Ovary (tissue), 9 donors: ENCODE measurements around the gene ACAP2. TPM values are rescaled to one million over a fixed set of nuclear protein-coding genes. Genes with fewer than 3 reads are reported as not detected.
A peak's percentile ranks its signal among the peaks of the same experiment; 100 is the strongest.

ENCODE experiments used
- DNase-seq, 5 donors: peaks; one replicate each; pipeline ENCODE4 v3.0.0-alpha.2; 2019 to 2020
- H3K27ac ChIP-seq, 2 donors: fragments of 200-600 bp; one replicate each; pipeline versions ENCODE4 v1.5.1 to v1.8.0; 2019 to 2022
- H3K27me3 ChIP-seq: fragments of 200-600 bp; one replicate; pipeline ENCODE4 v1.8.0; 2022
- H3K36me3 ChIP-seq: fragments of 200-600 bp; sonication (generic); one replicate; pipeline ENCODE4 v1.5.1; 2019
- H3K4me1 ChIP-seq: one replicate; pipeline ENCODE4 v1.8.1; 2013; ENCODE audit warnings: mild to moderate bottlenecking, moderate library complexity; ENCODE audit not compliant: insufficient read depth
- H3K4me3 ChIP-seq: fragments of 200-600 bp; sonication (generic); one replicate; pipeline ENCODE4 v1.5.1; 2017
- H3K9me3 ChIP-seq, 2 donors: fragments of 200-600 bp in 1 of 2; sonication (generic) in 1 of 2; one replicate each; pipeline versions ENCODE4 v1.5.1 to v1.8.1; 2013 to 2019; ENCODE audit warnings: mild to moderate bottlenecking in 1 of 2, moderate library complexity in 1 of 2
- EP300 ChIP-seq: sonication (generic); formaldehyde crosslinking; IDR thresholded peaks from one replicate; pipeline ENCODE4 v1.6.1; 2017; ENCODE audit warnings: antibody characterized with exemption
- POLR2A ChIP-seq: fragments of 450-650 bp; IDR thresholded peaks from one replicate; pipeline ENCODE4 v1.6.1; 2017; ENCODE audit warnings: antibody characterized with exemption, mild to moderate bottlenecking, moderate library complexity
- WGBS, 3 donors: extraction: QIAGEN DNeasy Blood & Tissue Kit in 1 of 3; methylation state at CpG; one replicate each; pipeline versions ENCODE4 v1.1.5 to v1.1.7; 2013 to 2017; 5-methylcytosine and 5-hydroxymethylcytosine counted together
- intact Hi-C, 4 donors: fragments of 100-400 bp; cut with DNase I; formaldehyde crosslinking; loops; one replicate each; pipeline versions ENCODE4 v1.11.0 to v1.15.1; 2022 to 2023
- polyA plus RNA-seq, 2 donors: library from polyadenylated mRNA; stranded (reverse); fragments of 200-250 nt in 1 of 2; fragments of 350-450 nt in 1 of 2; fragmentation: Illumina TruSeq in 1 of 2; extraction: RNeasy Lipid Tissue Mini Kit (QIAGEN cat#74804) in 1 of 2; gene quantifications; one replicate each; pipeline ENCODE4 v1.2.3, GENCODE V29; 2013 to 2014
- total RNA-seq, 7 donors: library from RNA; depleted of rRNA in 2 of 7; stranded (reverse); fragments of >200 nt in 2 of 7; fragmentation: NEBNext Ultra II Directional in 3 of 7; extraction: Animal tissue kit (Norgen Biotek cat#: 25700) in 3 of 7; gene quantifications; one replicate each; pipeline versions ENCODE4 v1.1.0 to v1.2.4, GENCODE V29; 2016 to 2023
- TF ChIP-seq, protein P1 (sequence below), 3 donors: fragments of 450-650 bp in 2 of 3; fragments of 200-600 bp in 1 of 3; IDR thresholded peaks; one replicate each; pipeline versions ENCODE4 v1.5.1 to v1.8.0; 2016 to 2022; ENCODE audit warnings: antibody characterized with exemption in 3 of 3, mild to moderate bottlenecking in 1 of 3
- donor health status: DM: no; HTN: no; CAD: no; lungs with moderate emphysema.
- donor health status: DM: no; HTN: no; CAD: no.
- donor health status: Bipolar disorder and iron deficiency.
- donor health status: DM: yes; HTN: yes; CAD: no.
- donor health status: DM: no; HTN: no; CAD: no.
- donor health status: DM: yes; HTN: yes; CAD: no.

Gene ACAP2
- total and polyA plus RNA-seq, 9 donors, result 15.1 to 66.8 (median 49.4) TPM

DNA sequence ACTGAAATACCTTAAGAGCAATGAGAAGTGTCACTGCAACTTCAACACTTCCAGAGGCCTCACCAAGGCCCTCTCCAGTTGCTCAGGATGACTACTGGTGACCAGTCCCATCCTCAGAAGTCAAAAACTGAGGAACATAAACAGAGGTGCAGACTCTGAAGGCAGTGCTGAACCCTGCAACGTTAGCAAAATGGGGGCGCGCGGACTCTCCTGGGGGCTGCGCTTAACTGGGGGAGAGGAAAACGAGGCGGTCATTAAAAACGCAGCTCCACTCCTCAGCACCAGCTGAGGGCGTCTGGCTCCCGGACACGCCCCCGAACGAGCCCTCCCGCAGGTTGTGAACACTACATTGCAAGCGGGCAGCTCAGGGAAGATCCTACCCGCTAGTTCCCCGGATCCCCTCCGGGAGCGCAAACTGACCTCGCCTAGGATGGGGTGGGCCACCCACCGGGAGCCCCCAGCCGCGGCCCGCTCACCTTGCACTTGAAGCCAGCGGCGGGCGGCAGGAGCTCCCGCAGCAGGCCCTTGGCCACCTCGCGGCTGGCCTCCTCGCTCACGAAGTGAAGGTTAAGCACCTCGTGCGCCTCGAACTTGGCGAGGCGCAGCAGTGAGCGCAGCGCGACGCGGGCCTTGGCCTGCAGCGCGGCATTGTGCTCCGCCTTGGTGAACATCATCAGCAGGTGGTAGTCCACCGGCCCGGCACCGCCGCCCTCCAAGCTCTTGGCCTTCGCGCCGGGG lies 172.6 kb downstream of the ACAP2 start:
- Histone ChIP-seq H3K4me3 (peak overlapping the region; percentile 73), H3K4me1 (peaks cover 1% of the 10 kb centered on the region), H3K27ac (peak overlapping the region; percentile 35 to 74), H3K9me3 (no peaks in the 10 kb centered on the region), H3K27me3 (no peaks in the 10 kb centered on the region), H3K36me3 (no peaks in the 10 kb centered on the region)
- WGBS, 3 donors, result 0 to 1% (median 0%) methylated on average over 26 to 52 of the region's 52 CpGs
- peak in 4 of 5 donors; percentile 52 to 61 (median 60) for DNase-seq
- intact Hi-C loops, result loop anchor here (2.0 to 5.0 kb wide), 2 partner anchors 252 to 253 kb away; no protein-coding TSS in a partner anchor
- TF ChIP-seq, protein P1, sequence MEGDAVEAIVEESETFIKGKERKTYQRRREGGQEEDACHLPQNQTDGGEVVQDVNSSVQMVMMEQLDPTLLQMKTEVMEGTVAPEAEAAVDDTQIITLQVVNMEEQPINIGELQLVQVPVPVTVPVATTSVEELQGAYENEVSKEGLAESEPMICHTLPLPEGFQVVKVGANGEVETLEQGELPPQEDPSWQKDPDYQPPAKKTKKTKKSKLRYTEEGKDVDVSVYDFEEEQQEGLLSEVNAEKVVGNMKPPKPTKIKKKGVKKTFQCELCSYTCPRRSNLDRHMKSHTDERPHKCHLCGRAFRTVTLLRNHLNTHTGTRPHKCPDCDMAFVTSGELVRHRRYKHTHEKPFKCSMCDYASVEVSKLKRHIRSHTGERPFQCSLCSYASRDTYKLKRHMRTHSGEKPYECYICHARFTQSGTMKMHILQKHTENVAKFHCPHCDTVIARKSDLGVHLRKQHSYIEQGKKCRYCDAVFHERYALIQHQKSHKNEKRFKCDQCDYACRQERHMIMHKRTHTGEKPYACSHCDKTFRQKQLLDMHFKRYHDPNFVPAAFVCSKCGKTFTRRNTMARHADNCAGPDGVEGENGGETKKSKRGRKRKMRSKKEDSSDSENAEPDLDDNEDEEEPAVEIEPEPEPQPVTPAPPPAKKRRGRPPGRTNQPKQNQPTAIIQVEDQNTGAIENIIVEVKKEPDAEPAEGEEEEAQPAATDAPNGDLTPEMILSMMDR (IDR thresholded peaks at IDR 0.05), result no peak
- no peak for TF ChIP-seq POLR2A
- no peak for TF ChIP-seq EP300

DNA sequence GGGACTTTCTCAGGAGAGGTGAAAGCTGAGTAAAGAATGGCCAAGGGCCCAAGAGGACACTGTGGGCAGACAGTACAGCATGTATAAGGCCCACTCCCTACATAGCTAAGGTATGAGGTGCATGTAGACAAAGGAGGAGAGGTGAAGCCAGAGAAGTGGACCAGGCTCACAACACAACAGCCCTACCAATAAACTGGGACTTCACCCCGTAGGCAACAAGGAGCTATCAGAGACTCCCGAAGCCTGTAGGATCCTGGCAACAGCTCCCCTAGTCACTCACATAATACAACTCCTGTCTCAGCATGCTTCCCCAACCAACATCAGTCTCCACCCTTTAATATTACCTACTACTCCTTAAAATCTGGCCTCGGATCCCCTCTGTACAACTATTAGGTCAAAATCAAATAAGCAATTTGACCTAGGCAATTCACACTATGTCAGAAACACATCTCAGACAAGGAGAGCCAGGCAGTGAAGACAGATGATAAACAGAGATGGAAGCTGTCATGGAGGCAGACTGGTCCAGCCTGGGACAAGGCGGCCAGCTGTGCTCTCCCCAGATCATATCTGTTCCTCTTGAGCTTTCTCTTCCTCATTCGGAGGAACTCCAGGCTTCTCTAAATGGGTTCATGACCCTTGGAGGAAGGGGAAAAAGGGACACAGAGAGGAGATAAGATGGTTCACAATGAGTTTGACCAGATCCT lies 173.3 kb downstream of the ACAP2 start:
- Histone ChIP-seq H3K4me1 (peaks cover 1% of the 10 kb centered on the region), H3K9me3 (no peaks in the 10 kb centered on the region), H3K27me3 (no peaks in the 10 kb centered on the region), H3K4me3 (no peak overlapping the region), H3K36me3 (no peaks in the 10 kb centered on the region), H3K27ac (no peak overlapping the region)
- DNase-seq, result no peak
- intact Hi-C loops, result loop anchor here (2.0 to 5.0 kb wide), 2 partner anchors 253 kb away; no protein-coding TSS in a partner anchor
- WGBS, 3 donors, result 69 to 77% (median 76%) methylated on average over 5 of the region's 5 CpGs
- no peak for TF ChIP-seq POLR2A

DNA sequence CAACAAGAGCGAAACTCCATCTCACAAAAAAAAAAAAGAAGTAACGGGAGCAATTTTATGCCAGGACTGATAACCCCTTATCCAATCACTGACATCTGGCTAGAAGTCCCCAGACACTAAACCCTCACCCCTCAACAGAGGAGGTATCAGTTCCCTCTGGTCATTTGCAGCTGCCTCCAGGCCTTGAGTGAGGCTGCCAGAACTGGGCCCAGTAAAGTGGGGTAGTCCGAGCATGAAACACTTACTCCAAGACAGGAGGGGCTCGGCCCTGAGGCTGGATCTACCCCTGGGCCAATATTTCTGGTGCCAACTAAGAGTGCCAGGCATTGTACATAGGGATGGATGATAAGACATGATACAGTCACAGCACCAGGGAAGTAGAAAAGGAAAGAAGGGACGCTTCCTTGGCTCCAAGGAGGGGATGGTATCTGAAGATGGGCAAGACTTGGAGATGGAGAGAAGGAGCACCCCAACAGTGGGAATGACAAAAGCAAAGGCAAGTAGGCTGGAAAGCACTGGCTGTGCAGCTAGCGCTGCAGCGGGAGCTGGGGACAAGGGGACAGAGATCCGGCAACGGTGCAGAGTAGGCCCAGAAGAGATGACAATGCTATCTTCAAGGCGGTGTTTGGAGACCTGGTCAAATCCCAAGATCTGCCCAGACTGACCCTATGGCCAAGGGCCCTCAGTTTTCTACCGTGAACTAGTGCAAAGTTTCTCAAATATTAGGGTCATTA lies 174.1 kb downstream of the ACAP2 start:
- no peak overlapping the region for H3K4me3 ChIP-seq
- DNase-seq, result no peak
- no peaks in the 10 kb centered on the region for H3K9me3 ChIP-seq
- TF ChIP-seq POLR2A, result no peak
- TF ChIP-seq, protein P1 (IDR thresholded peaks at IDR 0.05), result no peak
- TF ChIP-seq EP300, result no peak
- intact Hi-C loops, result no loop called here
- WGBS, 3 donors, result 94 to 95% (median 95%) methylated on average over 11 of the region's 11 CpGs
- H3K4me1 ChIP-seq, result peaks cover 1% of the 10 kb centered on the region
- no peaks in the 10 kb centered on the region for H3K36me3 ChIP-seq
- no peaks in the 10 kb centered on the region for H3K27me3 ChIP-seq
- no peak overlapping the region for H3K27ac ChIP-seq

- H3K27me3 ChIP-seq, result no peaks in the 10 kb centered on the region
- WGBS, 3 donors, result 86 to 98% (median 91%) methylated on average over 3 of the region's 3 CpGs
- intact Hi-C loops, result no loop called here
- TF ChIP-seq, protein P1 (IDR thresholded peaks at IDR 0.05), result no peak
- TF ChIP-seq EP300 (no peak), POLR2A (no peak)
- H3K4me1 ChIP-seq, result peaks cover 1% of the 10 kb centered on the region
- no peak overlapping the region for H3K27ac ChIP-seq
- no peaks in the 10 kb centered on the region for H3K36me3 ChIP-seq
- no peaks in the 10 kb centered on the region for H3K9me3 ChIP-seq
- DNase-seq, result no peak
- no peak overlapping the region for H3K4me3 ChIP-seq
Observed at GRCh38 chr3:195267096-195267495, 175.7 kb downstream of the ACAP2 start.
